H9 (cell line): ENCODE results near the gene ZNF267. TPM values are rescaled to one million over a fixed set of nuclear protein-coding genes. Genes with fewer than 3 reads are reported as not detected.

Experiments
- DNase-seq: peaks from one replicate; pipeline ENCODE4 v3.0.0-alpha.2; 2017
- H2AFZ ChIP-seq: one replicate; pipeline ENCODE4 v1.6.1; 2013; ENCODE audit warnings: mild to moderate bottlenecking, low read length, control low read depth, moderate library complexity
- H2AK5ac ChIP-seq: 2 replicates; pipeline ENCODE4 v1.6.1; 2013; ENCODE audit warnings: low read length, control low read depth, mixed read lengths; ENCODE audit not compliant: insufficient read length
- H2BK120ac ChIP-seq: one replicate; pipeline ENCODE4 v1.6.1; 2013; ENCODE audit warnings: low read depth, mild to moderate bottlenecking, low read length, control low read depth, inconsistent platforms; ENCODE audit not compliant: poor library complexity, severe bottlenecking
- H2BK12ac ChIP-seq: 2 replicates; pipeline ENCODE4 v1.6.1; 2013; ENCODE audit warnings: low read length, control low read depth, mixed read lengths, low read depth; ENCODE audit not compliant: insufficient read length
- H2BK15ac ChIP-seq: 2 replicates; pipeline ENCODE4 v1.6.1; 2013; ENCODE audit warnings: low read depth, low read length, control low read depth
- H2BK20ac ChIP-seq: one replicate; pipeline ENCODE4 v1.6.1; 2013; ENCODE audit warnings: low read depth, mild to moderate bottlenecking, low read length, control low read depth, inconsistent platforms; ENCODE audit not compliant: poor library complexity, severe bottlenecking
- H2BK5ac ChIP-seq: 2 replicates; pipeline ENCODE4 v1.6.1; 2013; ENCODE audit warnings: low read length, control low read depth, mixed read lengths; ENCODE audit not compliant: insufficient read length
- H3K14ac ChIP-seq: 2 replicates; pipeline ENCODE4 v1.6.1; 2013; ENCODE audit warnings: low read length, control low read depth; ENCODE audit not compliant: insufficient read depth
- H3K18ac ChIP-seq: 2 replicates; pipeline ENCODE4 v1.6.1; 2013; ENCODE audit warnings: low read depth, mild to moderate bottlenecking, mixed read lengths, low read length, control low read depth; ENCODE audit not compliant: insufficient read length
- H3K23ac ChIP-seq: 2 replicates; pipeline ENCODE4 v1.6.1; 2013; ENCODE audit warnings: low read length, control low read depth, mixed read lengths, low read depth; ENCODE audit not compliant: insufficient read length
- H3K23me2 ChIP-seq: 2 replicates; pipeline ENCODE4 v1.6.1; 2013; ENCODE audit warnings: low read depth, mild to moderate bottlenecking, mixed read lengths, low read length, control low read depth; ENCODE audit not compliant: insufficient read length, poor library complexity, severe bottlenecking
- H3K27ac ChIP-seq: 2 replicates; pipeline ENCODE4 v1.5.1; 2013; ENCODE audit warnings: low read length, control low read depth, mixed read lengths, low read depth; ENCODE audit not compliant: insufficient read length
- H3K27me3 ChIP-seq: 2 replicates; pipeline ENCODE4 v1.6.1; 2013; ENCODE audit warnings: low read length, control low read depth, inconsistent platforms; ENCODE audit not compliant: insufficient read depth
- H3K4ac ChIP-seq: 2 replicates; pipeline ENCODE4 v1.6.1; 2013; ENCODE audit warnings: low read depth, mild to moderate bottlenecking, control low read depth, inconsistent platforms, low read length, moderate library complexity
- H3K4me1 ChIP-seq: 2 replicates; pipeline ENCODE4 v1.6.1; 2013; ENCODE audit warnings: low read length, control low read depth, inconsistent platforms; ENCODE audit not compliant: insufficient read depth
- H3K4me2 ChIP-seq: 2 replicates; pipeline ENCODE4 v1.6.1; 2013; ENCODE audit warnings: low read length, control low read depth, mixed read lengths; ENCODE audit not compliant: insufficient read length, insufficient read depth
- H3K56ac ChIP-seq: 2 replicates; pipeline ENCODE4 v1.6.1; 2013; ENCODE audit warnings: low read depth, mild to moderate bottlenecking, mixed read lengths, low read length, control low read depth; ENCODE audit not compliant: insufficient read length
- H3K79me1 ChIP-seq: 2 replicates; pipeline ENCODE4 v1.6.1; 2013; ENCODE audit warnings: low read depth, mild to moderate bottlenecking, moderate library complexity, low read length, control low read depth, inconsistent platforms; ENCODE audit not compliant: insufficient read depth, poor library complexity, severe bottlenecking
- H3K79me2 ChIP-seq: 2 replicates; pipeline ENCODE4 v1.6.1; 2013; ENCODE audit warnings: low read length, control low read depth, inconsistent platforms; ENCODE audit not compliant: insufficient read depth
- H3K9ac ChIP-seq: 2 replicates; pipeline ENCODE4 v1.6.1; 2013; ENCODE audit warnings: low read length, control low read depth, mixed read lengths; ENCODE audit not compliant: insufficient read length; ENCODE audit errors: extremely low read depth
- H3K9me3 ChIP-seq: one replicate; pipeline ENCODE4 v1.6.1; 2013; ENCODE audit warnings: low read depth, low read length, inconsistent platforms; ENCODE audit not compliant: control insufficient read depth
- H3T11ph ChIP-seq: one replicate; pipeline ENCODE4 v1.6.1; 2013; ENCODE audit warnings: mild to moderate bottlenecking, low read length, control low read depth, inconsistent platforms
- H4K20me1 ChIP-seq: one replicate; pipeline ENCODE4 v1.6.1; 2013; ENCODE audit not compliant: control insufficient read depth, insufficient read length, insufficient read depth
- H4K5ac ChIP-seq: 2 replicates; pipeline ENCODE4 v1.6.1; 2013; ENCODE audit warnings: low read depth, mild to moderate bottlenecking, mixed read lengths, low read length, control low read depth; ENCODE audit not compliant: insufficient read length
- H4K8ac ChIP-seq: replicated peaks from 2 replicates; pipeline ENCODE4 v1.6.1; 2013; ENCODE audit warnings: low read length, control low read depth, mixed read lengths, low read depth; ENCODE audit not compliant: insufficient read length
- H4K91ac ChIP-seq: 2 replicates; pipeline ENCODE4 v1.6.1; 2013; ENCODE audit warnings: low read depth, mild to moderate bottlenecking, moderate library complexity, mixed read lengths, low read length, control low read depth; ENCODE audit not compliant: insufficient read length
- H3K27ac Mint-ChIP-seq, 3 experiments: 2 replicates in 2 of 3; 3 replicates in 1 of 3; pipeline ENCODE4 v1.8.0; 2020 to 2021; ENCODE audit warnings: mixed read lengths in 3 of 3, mild to moderate bottlenecking in 1 of 3, moderate library complexity in 1 of 3
- H3K27me3 Mint-ChIP-seq: 2 replicates; pipeline ENCODE4 v1.8.0; 2021; ENCODE audit warnings: low read depth, mild to moderate bottlenecking, moderate library complexity, mixed read lengths
- H3K36me3 Mint-ChIP-seq, 3 experiments: 2 replicates in 2 of 3; 3 replicates in 1 of 3; pipeline ENCODE4 v1.8.0; 2020 to 2021; ENCODE audit warnings: low read depth in 3 of 3, mixed read lengths in 3 of 3; ENCODE audit not compliant: insufficient read depth in 1 of 3
- H3K4me1 Mint-ChIP-seq, 2 experiments: 2 replicates each; pipeline ENCODE4 v1.8.0; 2020; ENCODE audit warnings: mixed read lengths in 2 of 2
- H3K4me3 Mint-ChIP-seq, 2 experiments: 2 replicates in 1 of 2; 3 replicates in 1 of 2; pipeline ENCODE4 v1.8.0; 2020 to 2021; ENCODE audit warnings: mild to moderate bottlenecking in 2 of 2, mixed read lengths in 2 of 2, moderate library complexity in 1 of 2
- H3K9me3 Mint-ChIP-seq, 2 experiments: 2 replicates in 1 of 2; 3 replicates in 1 of 2; pipeline ENCODE4 v1.8.0; 2020; ENCODE audit warnings: mild to moderate bottlenecking in 2 of 2, mixed read lengths in 2 of 2, moderate library complexity in 1 of 2
- CTCF ChIP-seq: fragments of 200-600 bp; sonication (generic); conservative IDR thresholded peaks from 3 replicates; pipeline ENCODE4 v1.8.0; 2021; ENCODE audit warnings: antibody characterized with exemption, mild to moderate bottlenecking
- WGBS: extraction: QIAGEN DNeasy Blood & Tissue Kit; methylation state at CpG from one replicate; pipeline ENCODE4 v1.1.7; 2013; ENCODE audit warnings: missing lambda C conversion rate, low lambda C conversion rate, mixed read lengths; ENCODE audit not compliant: insufficient read length; ENCODE audit errors: extremely low coverage; 5-methylcytosine and 5-hydroxymethylcytosine counted together
- total RNA-seq: library from RNA; stranded (reverse); gene quantifications from 2 replicates; pipeline ENCODE4 v1.2.1, GENCODE V29; 2021

The ZNF267 gene
- total RNA-seq, 1 experiment from 2014 or later, result 36.1 TPM

- no peak for DNase-seq
- Histone ChIP-seq H2AFZ (no peak overlapping the region), H3K27me3 (no peaks in the 10 kb centered on the region), H4K8ac (no peak overlapping the region), H4K20me1 (peaks cover 2% of the 10 kb centered on the region), H3K14ac (no peak overlapping the region), H3K4ac (no peak overlapping the region), H2BK120ac (no peak overlapping the region), H2BK15ac (no peak overlapping the region), H3K4me2 (no peak overlapping the region), H3K23ac (no peak overlapping the region), H3K27ac (no peak overlapping the region), H2BK20ac (no peak overlapping the region), H4K5ac (no peak overlapping the region), H3K56ac (no peak overlapping the region), H3T11ph (no peak overlapping the region), H4K91ac (no peak overlapping the region), H2AK5ac (no peak overlapping the region), H2BK12ac (no peak overlapping the region), H3K9ac (no peak overlapping the region), H3K4me1 (peaks cover 7% of the 10 kb centered on the region; the same call in 1 of the 2 replicates), H3K79me2 (peaks cover 15% of the 10 kb centered on the region; the same call in 1 of the 2 replicates), H2BK5ac (no peak overlapping the region), H3K79me1 (no peaks in the 10 kb centered on the region), H3K18ac (no peak overlapping the region), H3K9me3 (no peaks in the 10 kb centered on the region), H3K23me2 (no peaks in the 10 kb centered on the region)
- H3K36me3 Mint-ChIP-seq, result peaks cover 0 to 11% (median 5%) of the 10 kb centered on the region in 3 experiments; a peak in 3 of 7 replicates
- H3K4me1 Mint-ChIP-seq, result peaks cover 15 to 18% of the 10 kb centered on the region in 2 experiments
- peaks cover 11% of the 10 kb centered on the region for H3K27me3 Mint-ChIP-seq
- H3K9me3 Mint-ChIP-seq, result peaks cover 0 to 10% of the 10 kb centered on the region in 2 experiments; a peak in 3 of 5 replicates
- WGBS, result no CpG with 5 or more reads among the region's 6 CpGs
- peak overlapping the region in 1 of 3 experiments; percentile 60; a peak in 1 of 7 replicates for H3K27ac Mint-ChIP-seq
- H3K4me3 Mint-ChIP-seq, result peak overlapping the region in 1 of 2 experiments; percentile 17; a peak in 1 of 5 replicates
- TF ChIP-seq CTCF, result no peak
Measured at GRCh38 chr16:31872201-31872600, 1.4 kb upstream of the ZNF267 start.
